Glutamatergic neuron (in vitro differentiated cells): ENCODE data around the gene PSMD11. TPM values are rescaled to one million over a fixed set of nuclear protein-coding genes. Genes with fewer than 3 reads are reported as not detected.

Source experiments
- DNase-seq: peaks from one replicate; pipeline ENCODE4 v3.0.0; 2022
- H3K27ac Mint-ChIP-seq: one replicate; pipeline ENCODE4 v1.8.0; 2020; ENCODE audit warnings: mild to moderate bottlenecking, mixed read lengths, inconsistent platforms; ENCODE audit not compliant: unreplicated experiment
- H3K27me3 Mint-ChIP-seq: one replicate; pipeline ENCODE4 v1.8.0; 2020; ENCODE audit warnings: mild to moderate bottlenecking, moderate library complexity, mixed read lengths, inconsistent platforms; ENCODE audit not compliant: unreplicated experiment
- H3K36me3 Mint-ChIP-seq: one replicate; pipeline ENCODE4 v1.8.0; 2020; ENCODE audit warnings: mild to moderate bottlenecking, mixed read lengths, inconsistent platforms; ENCODE audit not compliant: unreplicated experiment
- H3K4me1 Mint-ChIP-seq: one replicate; pipeline ENCODE4 v1.8.0; 2020; ENCODE audit warnings: mild to moderate bottlenecking, low read depth, mixed read lengths, inconsistent platforms; ENCODE audit not compliant: unreplicated experiment
- H3K4me3 Mint-ChIP-seq: one replicate; pipeline ENCODE4 v1.8.0; 2020; ENCODE audit warnings: mild to moderate bottlenecking, mixed read lengths, inconsistent platforms; ENCODE audit not compliant: unreplicated experiment
- H3K9me3 Mint-ChIP-seq: one replicate; pipeline ENCODE4 v1.8.0; 2020; ENCODE audit warnings: mild to moderate bottlenecking, moderate library complexity, mixed read lengths, inconsistent platforms; ENCODE audit not compliant: unreplicated experiment
- CTCF ChIP-seq: fragments of 200-600 bp; sonication (generic); IDR thresholded peaks from one replicate; pipeline ENCODE4 v1.5.0; 2021; ENCODE audit not compliant: partially characterized antibody, unreplicated experiment
- total RNA-seq: library from RNA; stranded (reverse); fragmentation: NEBNext Ultra II Directional; extraction: Animal tissue kit (Norgen Biotek cat#: 25700); gene quantifications from one replicate; pipeline ENCODE4 v1.2.1, GENCODE V29; 2021; ENCODE audit not compliant: unreplicated experiment

Gene PSMD11
- total RNA-seq, 1 donor from 2014 or later, result 94.1 TPM

GRCh38 chr17:32518646-32519227, 74.4 kb downstream of the PSMD11 start:
- no peak for TF ChIP-seq CTCF
- H3K27ac Mint-ChIP-seq, result peak overlapping the region; percentile 98
- DNase-seq, result peak; percentile 55
- H3K9me3 Mint-ChIP-seq, result peaks cover 13% of the 10 kb centered on the region
- peak overlapping the region; percentile 80 for H3K4me3 Mint-ChIP-seq
- H3K27me3 Mint-ChIP-seq, result peaks cover 10% of the 10 kb centered on the region
- peaks cover 45% of the 10 kb centered on the region for H3K4me1 Mint-ChIP-seq
- no peaks in the 10 kb centered on the region for H3K36me3 Mint-ChIP-seq

GRCh38 chr17:32519228-32520103, 75.2 kb downstream of the PSMD11 start:
- Mint-ChIP-seq H3K9me3 (peaks cover 15% of the 10 kb centered on the region), H3K36me3 (no peaks in the 10 kb centered on the region), H3K4me3 (peak overlapping the region; percentile 88), H3K27ac (peak overlapping the region; percentile 99), H3K4me1 (peaks cover 45% of the 10 kb centered on the region), H3K27me3 (peaks cover 10% of the 10 kb centered on the region)
- no peak for TF ChIP-seq CTCF
- DNase-seq, result peak; percentile 91

- DNase-seq, result peak; percentile 60
- Mint-ChIP-seq H3K4me1 (peaks cover 46% of the 10 kb centered on the region), H3K27ac (peak overlapping the region; percentile 99), H3K36me3 (no peaks in the 10 kb centered on the region), H3K4me3 (peak overlapping the region; percentile 88), H3K27me3 (peaks cover 11% of the 10 kb centered on the region), H3K9me3 (peaks cover 15% of the 10 kb centered on the region)
- no peak for TF ChIP-seq CTCF
Measured at GRCh38 chr17:32520104-32520701, 75.9 kb downstream of the PSMD11 start.

- Mint-ChIP-seq H3K27me3 (peaks cover 11% of the 10 kb centered on the region), H3K4me1 (peaks cover 43% of the 10 kb centered on the region), H3K36me3 (no peaks in the 10 kb centered on the region), H3K4me3 (peak overlapping the region; percentile 88), H3K9me3 (peaks cover 15% of the 10 kb centered on the region), H3K27ac (peak overlapping the region; percentile 99)
- TF ChIP-seq CTCF, result no peak
- DNase-seq, result no peak
Measured at GRCh38 chr17:32520737-32521404, 76.6 kb downstream of the PSMD11 start.
